ENCODE data around the gene CLSTN1. TPM values are rescaled to one million over a fixed set of nuclear protein-coding genes. Genes with fewer than 3 reads are reported as not detected.

Gene CLSTN1
- total and polyA plus RNA-seq, 2 of the 13 experiments (the other 11 are each of a cell fraction or from before 2014, with no cell fraction given) = 19.7 to 29.8 TPM

DNA sequence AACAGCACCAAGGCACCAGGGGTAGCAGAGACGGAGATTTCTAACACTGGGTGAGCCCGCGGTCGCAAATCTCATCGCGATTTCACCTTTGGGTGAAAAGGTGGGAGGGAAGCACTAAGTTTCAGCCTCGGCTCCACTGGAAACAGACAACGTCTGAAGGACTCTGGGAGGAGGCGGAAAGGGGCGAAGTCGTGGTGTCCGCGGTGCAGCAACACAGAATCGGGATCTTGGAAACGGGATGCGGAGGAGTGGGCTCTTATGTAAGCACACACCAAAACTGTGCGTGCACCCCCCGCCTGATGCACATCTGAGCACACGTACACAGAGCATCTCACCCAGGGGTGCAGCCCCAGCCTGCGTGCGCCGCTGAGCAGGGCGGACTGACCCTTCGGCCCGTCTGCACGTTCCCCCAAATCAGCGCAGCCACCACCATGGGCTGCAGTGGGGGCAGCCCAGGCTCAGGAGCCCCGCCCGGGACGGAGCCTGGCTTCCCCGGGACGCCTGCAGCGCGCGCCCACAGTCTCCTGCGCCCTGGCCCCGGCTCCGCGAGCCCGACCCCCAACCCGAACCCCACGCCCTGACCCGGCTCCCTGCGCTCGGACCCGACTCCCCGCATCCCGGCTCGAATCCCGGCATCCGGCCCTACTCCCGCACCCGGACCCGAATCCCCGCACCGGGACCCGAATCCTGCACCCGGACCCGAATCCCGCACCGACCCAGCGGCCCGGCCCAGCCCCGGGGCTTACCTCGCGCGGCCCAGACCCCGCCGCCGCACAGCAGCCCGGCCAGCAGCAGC lies 670 bp downstream of the CLSTN1 start (continued):
- TF ChIP-seq, protein P1, sequence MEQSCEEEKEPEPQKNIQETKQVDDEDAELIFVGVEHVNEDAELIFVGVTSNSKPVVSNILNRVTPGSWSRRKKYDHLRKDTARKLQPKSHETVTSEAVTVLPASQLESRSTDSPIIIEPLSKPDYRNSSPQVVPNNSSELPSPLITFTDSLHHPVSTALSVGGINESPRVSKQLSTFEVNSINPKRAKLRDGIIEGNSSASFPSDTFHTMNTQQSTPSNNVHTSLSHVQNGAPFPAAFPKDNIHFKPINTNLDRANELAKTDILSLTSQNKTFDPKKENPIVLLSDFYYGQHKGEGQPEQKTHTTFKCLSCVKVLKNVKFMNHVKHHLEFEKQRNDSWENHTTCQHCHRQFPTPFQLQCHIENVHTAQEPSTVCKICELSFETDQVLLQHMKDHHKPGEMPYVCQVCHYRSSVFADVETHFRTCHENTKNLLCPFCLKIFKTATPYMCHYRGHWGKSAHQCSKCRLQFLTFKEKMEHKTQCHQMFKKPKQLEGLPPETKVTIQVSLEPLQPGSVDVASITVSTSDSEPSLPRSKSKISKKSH (CRISPR knock-in tag; IDR thresholded peaks at IDR 0.05; ENCODE audit: borderline replicate concordance) = 0 out of 2 replicates have a peak, but pooled peaks have one; percentile 37
- TF ChIP-seq, protein P2, sequence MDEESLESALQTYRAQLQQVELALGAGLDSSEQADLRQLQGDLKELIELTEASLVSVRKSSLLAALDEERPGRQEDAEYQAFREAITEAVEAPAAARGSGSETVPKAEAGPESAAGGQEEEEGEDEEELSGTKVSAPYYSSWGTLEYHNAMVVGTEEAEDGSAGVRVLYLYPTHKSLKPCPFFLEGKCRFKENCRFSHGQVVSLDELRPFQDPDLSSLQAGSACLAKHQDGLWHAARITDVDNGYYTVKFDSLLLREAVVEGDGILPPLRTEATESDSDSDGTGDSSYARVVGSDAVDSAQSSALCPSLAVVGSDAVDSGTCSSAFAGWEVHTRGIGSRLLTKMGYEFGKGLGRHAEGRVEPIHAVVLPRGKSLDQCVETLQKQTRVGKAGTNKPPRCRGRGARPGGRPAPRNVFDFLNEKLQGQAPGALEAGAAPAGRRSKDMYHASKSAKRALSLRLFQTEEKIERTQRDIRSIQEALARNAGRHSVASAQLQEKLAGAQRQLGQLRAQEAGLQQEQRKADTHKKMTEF (CRISPR knock-in tag; IDR thresholded peaks at IDR 0.05) = peak; percentile 21; the same call in 1 of the 2 replicates
- TF ChIP-seq, protein P3, sequence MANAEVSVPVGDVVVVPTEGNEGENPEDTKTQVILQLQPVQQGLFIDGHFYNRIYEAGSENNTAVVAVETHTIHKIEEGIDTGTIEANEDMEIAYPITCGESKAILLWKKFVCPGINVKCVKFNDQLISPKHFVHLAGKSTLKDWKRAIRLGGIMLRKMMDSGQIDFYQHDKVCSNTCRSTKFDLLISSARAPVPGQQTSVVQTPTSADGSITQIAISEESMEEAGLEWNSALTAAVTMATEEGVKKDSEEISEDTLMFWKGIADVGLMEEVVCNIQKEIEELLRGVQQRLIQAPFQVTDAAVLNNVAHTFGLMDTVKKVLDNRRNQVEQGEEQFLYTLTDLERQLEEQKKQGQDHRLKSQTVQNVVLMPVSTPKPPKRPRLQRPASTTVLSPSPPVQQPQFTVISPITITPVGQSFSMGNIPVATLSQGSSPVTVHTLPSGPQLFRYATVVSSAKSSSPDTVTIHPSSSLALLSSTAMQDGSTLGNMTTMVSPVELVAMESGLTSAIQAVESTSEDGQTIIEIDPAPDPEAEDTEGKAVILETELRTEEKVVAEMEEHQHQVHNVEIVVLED (CRISPR knock-in tag; IDR thresholded peaks at IDR 0.05; ENCODE audit: borderline replicate concordance) = no peak
- no peak for TF ChIP-seq JUNB (CRISPR knock-in tag; IDR thresholded peaks at IDR 0.05; ENCODE audit: borderline replicate concordance)
- TF ChIP-seq, protein P4, sequence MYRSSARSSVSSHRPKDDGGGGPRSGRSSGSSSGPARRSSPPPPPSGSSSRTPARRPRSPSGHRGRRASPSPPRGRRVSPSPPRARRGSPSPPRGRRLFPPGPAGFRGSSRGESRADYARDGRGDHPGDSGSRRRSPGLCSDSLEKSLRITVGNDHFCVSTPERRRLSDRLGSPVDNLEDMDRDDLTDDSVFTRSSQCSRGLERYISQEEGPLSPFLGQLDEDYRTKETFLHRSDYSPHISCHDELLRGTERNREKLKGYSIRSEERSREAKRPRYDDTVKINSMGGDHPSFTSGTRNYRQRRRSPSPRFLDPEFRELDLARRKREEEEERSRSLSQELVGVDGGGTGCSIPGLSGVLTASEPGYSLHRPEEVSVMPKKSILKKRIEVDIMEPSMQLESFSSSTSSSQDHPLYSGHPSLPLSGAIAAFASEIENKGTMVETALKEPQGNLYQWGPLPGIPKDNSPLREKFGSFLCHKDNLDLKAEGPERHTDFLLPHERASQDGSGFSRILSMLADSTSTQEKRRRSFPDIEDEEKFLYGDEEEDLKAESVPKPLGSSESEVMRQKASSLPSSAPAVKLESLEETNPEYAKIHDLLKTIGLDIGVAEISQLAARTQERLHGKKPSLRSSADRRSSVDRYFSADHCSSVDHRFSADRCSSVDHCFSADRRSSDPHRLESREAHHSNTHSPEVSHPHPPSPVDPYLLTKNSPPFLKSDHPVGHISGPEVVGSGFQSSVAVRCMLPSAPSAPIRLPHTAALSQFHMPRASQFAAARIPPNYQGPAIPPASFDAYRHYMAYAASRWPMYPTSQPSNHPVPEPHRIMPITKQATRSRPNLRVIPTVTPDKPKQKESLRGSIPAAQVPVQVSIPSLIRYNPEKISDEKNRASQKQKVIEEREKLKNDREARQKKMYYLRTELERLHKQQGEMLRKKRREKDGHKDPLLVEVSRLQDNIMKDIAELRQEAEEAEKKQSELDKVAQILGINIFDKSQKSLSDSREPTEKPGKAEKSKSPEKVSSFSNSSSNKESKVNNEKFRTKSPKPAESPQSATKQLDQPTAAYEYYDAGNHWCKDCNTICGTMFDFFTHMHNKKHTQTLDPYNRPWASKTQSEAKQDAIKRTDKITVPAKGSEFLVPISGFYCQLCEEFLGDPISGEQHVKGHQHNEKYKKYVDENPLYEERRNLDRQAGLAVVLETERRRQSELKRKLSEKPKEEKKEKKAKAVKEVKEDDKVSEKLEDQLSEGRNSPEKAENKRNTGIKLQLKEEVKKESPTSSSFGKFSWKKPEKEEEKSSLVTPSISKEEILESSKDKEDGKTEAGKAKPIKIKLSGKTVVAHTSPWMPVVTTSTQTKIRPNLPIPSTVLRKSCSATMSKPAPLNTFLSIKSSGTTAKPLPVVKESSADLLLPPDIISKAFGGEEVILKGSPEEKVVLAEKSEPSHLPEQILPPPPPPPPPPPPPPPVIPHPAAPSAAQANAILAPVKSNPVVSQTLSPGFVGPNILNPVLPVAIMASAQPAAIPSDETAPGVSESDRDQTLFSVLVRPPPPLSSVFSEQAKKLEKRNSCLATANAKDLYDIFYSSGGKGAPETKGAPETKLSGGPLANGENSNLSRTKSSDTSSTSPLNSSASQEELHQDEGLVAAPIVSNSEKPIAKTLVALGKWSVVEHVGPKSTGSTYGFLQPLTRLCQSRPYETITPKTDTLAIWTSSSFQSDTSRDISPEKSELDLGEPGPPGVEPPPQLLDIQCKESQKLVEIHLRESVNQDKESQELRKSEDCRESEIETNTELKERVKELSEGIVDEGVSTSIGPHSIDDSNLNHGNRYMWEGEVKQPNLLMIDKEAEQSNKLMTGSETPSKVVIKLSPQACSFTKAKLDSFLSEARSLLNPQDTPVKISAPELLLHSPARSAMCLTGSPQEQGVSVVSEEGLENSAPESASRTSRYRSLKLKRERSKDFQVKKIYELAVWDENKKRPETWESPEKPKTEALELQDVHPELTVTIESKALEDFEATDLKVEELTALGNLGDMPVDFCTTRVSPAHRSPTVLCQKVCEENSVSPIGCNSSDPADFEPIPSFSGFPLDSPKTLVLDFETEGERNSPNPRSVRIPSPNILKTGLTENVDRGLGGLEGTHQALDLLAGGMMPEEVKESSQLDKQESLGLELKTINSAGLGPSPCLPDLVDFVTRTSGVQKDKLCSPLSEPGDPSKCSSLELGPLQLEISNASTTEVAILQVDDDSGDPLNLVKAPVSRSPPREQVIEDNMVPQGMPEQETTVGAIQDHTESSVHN (CRISPR knock-in tag; IDR thresholded peaks at IDR 0.05) = 0 out of 2 replicates have a peak, but pooled peaks have one; percentile 29
- no peak for TF ChIP-seq SRSF9 (IDR thresholded peaks at IDR 0.05; ENCODE audit: borderline replicate concordance, insufficient read depth, low read depth, low read length, poor library complexity, severe bottlenecking)
- no peak for TF ChIP-seq ZNF263 (CRISPR knock-in tag; IDR thresholded peaks at IDR 0.05)
- TF ChIP-seq ZNF335 (CRISPR knock-in tag; IDR thresholded peaks at IDR 0.05) = no peak
- peak; percentile 7; the same call in 1 of the 2 replicates for TF ChIP-seq ZNF777 (CRISPR knock-in tag; IDR thresholded peaks at IDR 0.05)
- TF ChIP-seq NONO (IDR thresholded peaks at IDR 0.05) = no peak
- TF ChIP-seq NONO (CRISPR knock-in tag; conservative IDR thresholded peaks at IDR 0.05) = 0 out of 2 replicates have a peak, but pooled peaks have one; percentile 16
- no peak for TF ChIP-seq SNRNP70 (IDR thresholded peaks at IDR 0.05; ENCODE audit: low read depth, low read length)
- no peak for TF ChIP-seq ZNF605 (CRISPR knock-in tag; IDR thresholded peaks at IDR 0.05)
- peak; percentile 18; the same call in 1 of the 2 replicates for TF ChIP-seq ZNF274 (CRISPR knock-in tag; IDR thresholded peaks at IDR 0.05)
- TF ChIP-seq ZNF746 (CRISPR knock-in tag; IDR thresholded peaks at IDR 0.05) = peak; percentile 54; the same call in 1 of the 2 replicates

Data from HepG2 (cell line).